GM21367 (cell line): ENCODE data around the gene IRX6.

Source experiments
- ATAC-seq: cut with Tn5 transposase; IDR thresholded peaks from one replicate; pipeline ENCODE4 v1.9.1; 2021; ENCODE audit not compliant: unreplicated experiment

IRX6 gene

GRCh38 chr16:55323637-55324271, at the start of gene IRX6:
TSS of gene IRX6 (plus strand) at chr16:55324203. CDS start at chr16:55325092, 889 bp downstream.
- ATAC-seq: no peak

GRCh38 chr16:55274391-55274790, 49.6 kb upstream of the IRX6 start:
- ATAC-seq: no peak

GRCh38 chr16:55275167-55275566, 48.8 kb upstream of the IRX6 start:
- ATAC-seq: no peak

- no peak for ATAC-seq
Observed at GRCh38 chr16:55275869-55276268, 48.1 kb upstream of the IRX6 start.

- ATAC-seq: no peak
Observed at GRCh38 chr16:55277536-55277935, 46.5 kb upstream of the IRX6 start.

GRCh38 chr16:55279598-55279997, 44.4 kb upstream of the IRX6 start:
- no peak for ATAC-seq

GRCh38 chr16:55280587-55280986, 43.4 kb upstream of the IRX6 start:
- no peak for ATAC-seq

- no peak for ATAC-seq
Observed at GRCh38 chr16:55282441-55282840, 41.6 kb upstream of the IRX6 start.

- no peak for ATAC-seq
Observed at GRCh38 chr16:55283812-55284717, 39.9 kb upstream of the IRX6 start.

- no peak for ATAC-seq
Observed at GRCh38 chr16:55284718-55285099, 39.3 kb upstream of the IRX6 start.

- no peak for ATAC-seq
Observed at GRCh38 chr16:55285586-55285985, 38.4 kb upstream of the IRX6 start.

- no peak for ATAC-seq
Observed at GRCh38 chr16:55289353-55289752, 34.6 kb upstream of the IRX6 start.

GRCh38 chr16:55291847-55292246, 32.2 kb upstream of the IRX6 start:
- ATAC-seq: no peak

GRCh38 chr16:55292491-55292890, 31.5 kb upstream of the IRX6 start:
- no peak for ATAC-seq

GRCh38 chr16:55294129-55294528, 29.9 kb upstream of the IRX6 start:
- no peak for ATAC-seq

GRCh38 chr16:55294931-55295342, 29.1 kb upstream of the IRX6 start:
- ATAC-seq: no peak

GRCh38 chr16:55297062-55297909, 26.7 kb upstream of the IRX6 start:
- no peak for ATAC-seq

- ATAC-seq: no peak
Observed at GRCh38 chr16:55297910-55298479, 26.0 kb upstream of the IRX6 start.

GRCh38 chr16:55301385-55302008, 22.5 kb upstream of the IRX6 start:
- ATAC-seq: no peak

GRCh38 chr16:55302635-55303034, 21.4 kb upstream of the IRX6 start:
- no peak for ATAC-seq

- ATAC-seq: no peak
Observed at GRCh38 chr16:55308973-55309372, 15.0 kb upstream of the IRX6 start.
